Nephron (organoid): Measurements from ENCODE around the gene PON3.

Experiments used
- H3K27ac Mint-ChIP-seq, 3 experiments: 2 replicates each; pipeline ENCODE4 v1.8.0; 2020; ENCODE audit warnings: mixed read lengths in 3 of 3, mild to moderate bottlenecking in 2 of 3, moderate library complexity in 1 of 3
- H3K27me3 Mint-ChIP-seq: 2 replicates; pipeline ENCODE4 v1.8.0; 2021; ENCODE audit warnings: low read depth, mild to moderate bottlenecking, moderate library complexity, mixed read lengths
- H3K36me3 Mint-ChIP-seq: 2 replicates; pipeline ENCODE4 v1.8.0; 2020; ENCODE audit warnings: low read depth, mixed read lengths
- H3K4me1 Mint-ChIP-seq: 2 replicates; pipeline ENCODE4 v1.8.0; 2020; ENCODE audit warnings: mixed read lengths
- H3K4me3 Mint-ChIP-seq, 3 experiments: 2 replicates each; pipeline ENCODE4 v1.8.0; 2020; ENCODE audit warnings: mild to moderate bottlenecking in 3 of 3, mixed read lengths in 3 of 3, moderate library complexity in 2 of 3
- H3K9me3 Mint-ChIP-seq: 2 replicates; pipeline ENCODE4 v1.8.0; 2020; ENCODE audit warnings: mixed read lengths
- CTCF ChIP-seq, 3 experiments: fragments of 200-600 bp; sonication (generic); IDR thresholded peaks; one replicate each; pipeline ENCODE4 v1.5.0; 2021; ENCODE audit warnings: antibody characterized with exemption in 3 of 3; ENCODE audit not compliant: unreplicated experiment in 3 of 3

The PON3 gene

GRCh38 chr7:95424716-95425115 lies 28.5 kb upstream of the PON3 start:
- Mint-ChIP-seq H3K4me1 (peaks cover 26% of the 10 kb centered on the region), H3K36me3 (peaks cover 54% of the 10 kb centered on the region), H3K9me3 (no peaks in the 10 kb centered on the region), H3K27me3 (no peaks in the 10 kb centered on the region), H3K27ac (no peak overlapping the region), H3K4me3 (no peak overlapping the region)
- TF ChIP-seq CTCF (IDR thresholded peaks at IDR 0.05; ENCODE audit: unreplicated experiment in 3 of 3) = no peak

- TF ChIP-seq CTCF (IDR thresholded peaks at IDR 0.05; ENCODE audit: unreplicated experiment in 3 of 3) = no peak
- Mint-ChIP-seq H3K27me3 (no peaks in the 10 kb centered on the region), H3K9me3 (no peaks in the 10 kb centered on the region), H3K36me3 (peaks cover 48% of the 10 kb centered on the region), H3K27ac (peak overlapping the region; percentile 86 to 95 (median 90)), H3K4me3 (no peak overlapping the region), H3K4me1 (peaks cover 26% of the 10 kb centered on the region)
These were observed 25.8 kb upstream of the PON3 start for GRCh38 chr7:95421847-95422444.

- H3K4me3 Mint-ChIP-seq = peak overlapping the region; percentile 7 to 39 (median 18)
- H3K27me3 Mint-ChIP-seq = no peaks in the 10 kb centered on the region
- no peaks in the 10 kb centered on the region for H3K9me3 Mint-ChIP-seq
- H3K4me1 Mint-ChIP-seq = peaks cover 26% of the 10 kb centered on the region
- peaks cover 48% of the 10 kb centered on the region for H3K36me3 Mint-ChIP-seq
- peak overlapping the region; percentile 86 to 95 (median 90) for H3K27ac Mint-ChIP-seq
- TF ChIP-seq CTCF (IDR thresholded peaks at IDR 0.05; ENCODE audit: unreplicated experiment in 3 of 3) = no peak
These were observed 25.0 kb upstream of the PON3 start for GRCh38 chr7:95421000-95421846.

- H3K36me3 Mint-ChIP-seq = peaks cover 68% of the 10 kb centered on the region
- no peak for TF ChIP-seq CTCF (IDR thresholded peaks at IDR 0.05; ENCODE audit: unreplicated experiment in 3 of 3)
- H3K4me3 Mint-ChIP-seq = no peak overlapping the region
- H3K9me3 Mint-ChIP-seq = no peaks in the 10 kb centered on the region
- no peaks in the 10 kb centered on the region for H3K4me1 Mint-ChIP-seq
- no peak overlapping the region for H3K27ac Mint-ChIP-seq
- H3K27me3 Mint-ChIP-seq = no peaks in the 10 kb centered on the region
These were observed 15.9 kb upstream of the PON3 start for GRCh38 chr7:95412075-95412474.

- no peaks in the 10 kb centered on the region for H3K4me1 Mint-ChIP-seq
- no peaks in the 10 kb centered on the region for H3K9me3 Mint-ChIP-seq
- no peaks in the 10 kb centered on the region for H3K27me3 Mint-ChIP-seq
- no peak for TF ChIP-seq CTCF (IDR thresholded peaks at IDR 0.05; ENCODE audit: unreplicated experiment in 3 of 3)
- H3K36me3 Mint-ChIP-seq = peaks cover 67% of the 10 kb centered on the region
- no peak overlapping the region for H3K27ac Mint-ChIP-seq
- H3K4me3 Mint-ChIP-seq = no peak overlapping the region
These were observed 15.5 kb upstream of the PON3 start for GRCh38 chr7:95411666-95412065.
